Ectodermal cell (in vitro differentiated cells): ENCODE results near the gene PURA.

Experiments used
- H3K27ac ChIP-seq: 2 replicates; pipeline ENCODE4 v1.7.0; 2013; ENCODE audit warnings: mild to moderate bottlenecking, low read depth, low read length; ENCODE audit not compliant: insufficient read depth, poor library complexity, severe bottlenecking
- H3K27me3 ChIP-seq: 2 replicates; pipeline ENCODE4 v1.7.0; 2013; ENCODE audit warnings: mild to moderate bottlenecking, low read length; ENCODE audit not compliant: insufficient read depth, control insufficient read depth, poor library complexity, severe bottlenecking
- H3K36me3 ChIP-seq: one replicate; pipeline ENCODE4 v1.7.0; 2013; ENCODE audit warnings: low read length; ENCODE audit not compliant: control insufficient read depth, insufficient read depth
- H3K4me1 ChIP-seq: one replicate; pipeline ENCODE4 v1.7.0; 2013; ENCODE audit warnings: low read length; ENCODE audit not compliant: control insufficient read depth, insufficient read depth
- H3K4me3 ChIP-seq: 2 replicates; pipeline ENCODE4 v1.7.0; 2013; ENCODE audit warnings: low read depth, low read length, control low read depth; ENCODE audit not compliant: insufficient read depth
- H3K9me3 ChIP-seq: 2 replicates; pipeline ENCODE4 v1.7.0; 2013; ENCODE audit warnings: mild to moderate bottlenecking, low read length, moderate library complexity; ENCODE audit not compliant: control insufficient read depth
- WGBS, 2 experiments: methylation state at CpG; one replicate each; pipeline ENCODE4 v1.1.7; 2013; ENCODE audit warnings: missing lambda C conversion rate in 2 of 2; 5-methylcytosine and 5-hydroxymethylcytosine counted together

The PURA gene

DNA sequence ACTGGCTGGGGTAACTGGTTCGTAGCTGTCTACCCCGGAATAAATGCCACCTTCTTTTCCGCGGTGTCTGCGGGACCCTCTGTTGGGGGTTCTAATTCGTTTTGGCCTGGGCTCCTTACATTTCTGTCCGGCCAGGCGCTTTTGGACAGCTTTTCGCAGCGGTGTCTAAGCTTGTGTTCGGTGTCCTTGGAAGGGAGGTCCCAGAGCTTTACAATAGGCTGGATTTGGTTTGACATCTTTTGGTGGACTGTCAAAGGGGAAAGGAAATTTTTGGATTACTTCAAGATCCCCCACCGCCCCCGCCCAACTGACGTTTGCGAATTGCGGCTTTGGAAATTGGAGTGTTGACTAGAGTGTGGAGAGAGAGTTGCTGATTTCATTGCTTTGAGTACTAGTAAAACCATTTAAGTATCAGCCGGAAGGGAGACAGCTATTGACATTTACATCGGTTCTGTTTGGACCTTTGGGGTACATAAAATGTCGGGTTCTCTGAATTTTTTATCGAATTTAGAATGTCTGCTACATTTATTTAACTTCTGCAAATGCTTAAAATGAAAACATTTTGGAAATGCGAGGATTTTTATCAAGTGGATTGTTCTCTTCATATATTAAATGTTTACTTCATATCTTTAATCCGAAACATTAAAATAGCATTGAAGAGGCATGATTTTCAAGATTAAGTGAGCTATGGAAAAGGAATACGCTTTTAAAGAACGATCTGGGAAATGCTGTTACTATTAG is 4.7 kb upstream of the PURA start:
- 7% methylated on average over 22 to 23 of the region's 24 CpGs for WGBS, 2 experiments
- H3K4me3 ChIP-seq, result no peak overlapping the region
- H3K9me3 ChIP-seq, result no peaks in the 10 kb centered on the region
- no peaks in the 10 kb centered on the region for H3K36me3 ChIP-seq
- H3K27me3 ChIP-seq, result peaks cover 93% of the 10 kb centered on the region
- H3K4me1 ChIP-seq, result peaks cover 14% of the 10 kb centered on the region
- no peak overlapping the region for H3K27ac ChIP-seq

DNA sequence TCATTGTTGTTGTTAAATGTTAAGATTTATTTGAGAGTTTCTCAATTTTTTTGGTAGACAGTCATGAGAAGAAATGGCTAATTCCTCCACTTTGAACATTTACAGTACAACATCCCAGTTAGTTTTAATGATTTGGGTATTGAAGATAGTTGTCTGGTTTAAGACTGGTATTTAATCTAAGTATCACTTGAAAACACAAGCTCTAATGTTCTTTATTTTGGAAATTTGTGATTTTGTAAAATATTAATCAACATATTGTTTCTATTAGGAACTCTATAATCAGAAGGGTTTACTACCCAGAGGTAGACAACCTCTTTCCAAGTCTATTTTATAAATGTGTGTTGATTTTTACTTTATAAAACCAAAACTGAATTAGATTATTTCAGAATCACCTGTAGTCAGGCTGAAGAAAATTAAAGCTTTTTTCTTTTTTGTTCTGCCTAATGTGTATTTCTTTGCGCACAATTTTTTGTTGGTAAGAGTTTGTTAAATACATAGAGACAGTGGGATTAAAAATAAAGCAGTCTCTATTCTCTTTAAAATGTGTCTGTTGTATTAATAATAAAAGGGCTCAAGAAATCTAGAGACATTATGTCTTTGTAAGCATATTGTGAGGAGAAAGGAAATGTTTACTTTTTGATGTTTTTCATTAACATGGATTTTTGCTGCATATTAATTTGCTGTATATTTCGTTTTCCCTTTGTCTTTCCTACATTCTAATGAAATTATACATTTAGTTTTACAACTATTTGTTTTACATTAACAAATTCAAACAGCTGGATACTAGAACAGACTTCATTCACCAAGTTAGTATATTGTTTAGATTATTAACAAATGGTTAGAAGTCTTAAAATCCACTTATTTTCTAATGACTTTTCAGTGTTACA is 3.9 kb upstream of the PURA start:
- WGBS, 2 experiments, result 21% methylated on average over 1 of the region's 2 CpGs; no CpG with 5 or more reads in 1 of the 2 experiments
- Histone ChIP-seq H3K27ac (no peak overlapping the region), H3K27me3 (peaks cover 93% of the 10 kb centered on the region), H3K4me3 (no peak overlapping the region), H3K36me3 (no peaks in the 10 kb centered on the region), H3K9me3 (no peaks in the 10 kb centered on the region), H3K4me1 (peaks cover 14% of the 10 kb centered on the region)

DNA sequence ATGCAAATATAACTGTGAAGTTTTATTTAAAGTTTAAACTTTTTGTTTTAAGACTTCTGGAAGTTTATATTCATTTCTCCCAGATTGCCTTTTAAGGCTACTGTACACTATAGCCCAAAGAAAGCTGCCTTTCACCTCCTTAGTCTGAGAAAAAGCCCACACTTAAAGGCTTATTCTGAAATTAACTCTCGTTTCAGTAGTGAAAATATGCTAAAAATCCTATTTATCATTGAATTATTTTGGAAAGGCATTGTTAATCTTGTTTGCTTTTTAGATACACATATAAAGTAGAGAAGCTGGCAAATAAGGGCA is 3.3 kb upstream of the PURA start:
- Histone ChIP-seq H3K27ac (no peak overlapping the region), H3K9me3 (no peaks in the 10 kb centered on the region), H3K36me3 (no peaks in the 10 kb centered on the region), H3K27me3 (peaks cover 93% of the 10 kb centered on the region), H3K4me3 (no peak overlapping the region), H3K4me1 (peaks cover 14% of the 10 kb centered on the region)
- WGBS, 2 experiments, result 0% methylated on average over 1 of the region's 1 CpG; no CpG with 5 or more reads in 1 of the 2 experiments

DNA sequence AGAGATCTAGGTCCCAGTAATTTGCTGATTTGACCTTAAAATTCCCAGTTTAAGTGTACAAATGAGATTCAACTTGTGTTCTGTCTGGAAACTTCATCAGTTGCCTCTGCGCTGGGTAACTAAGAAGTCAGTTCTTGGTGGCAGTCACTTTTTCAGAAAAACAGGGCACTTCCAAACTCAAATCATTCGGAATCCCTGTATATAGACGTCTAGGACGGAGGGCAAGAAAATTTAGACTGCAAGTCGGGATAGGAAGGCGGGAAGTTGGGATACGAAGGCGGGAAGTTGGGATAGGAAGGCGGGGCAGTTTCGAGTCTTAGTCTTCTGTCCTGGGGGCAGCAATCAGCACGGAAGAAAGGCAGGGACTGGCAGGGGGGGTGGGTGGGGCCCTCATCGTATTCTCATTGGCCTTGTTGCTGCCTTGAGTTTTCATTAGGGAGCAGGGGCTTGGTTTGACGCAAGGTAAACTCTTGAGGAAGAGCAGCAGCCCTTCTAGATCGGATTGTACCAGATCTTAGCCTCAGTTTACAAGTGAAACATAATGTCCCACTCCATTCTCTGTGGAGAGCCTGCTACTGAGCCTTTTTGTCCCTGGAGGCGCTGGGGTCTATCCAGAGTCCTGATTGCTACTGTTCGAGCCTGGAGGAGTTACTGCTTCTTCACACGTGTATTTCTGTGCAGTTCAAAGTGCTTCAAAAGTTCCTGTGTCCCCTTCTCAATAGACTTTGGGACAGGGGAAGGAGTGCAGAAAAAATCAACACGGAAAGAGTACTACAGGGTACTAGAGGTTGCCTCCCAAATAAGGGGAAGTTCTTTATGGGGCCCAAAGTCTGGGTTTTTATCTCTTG is 2.7 kb upstream of the PURA start:
- no peak overlapping the region for H3K27ac ChIP-seq
- no peaks in the 10 kb centered on the region for H3K36me3 ChIP-seq
- no peak overlapping the region for H3K4me3 ChIP-seq
- 3 to 4% methylated on average over 18 of the region's 18 CpGs for WGBS, 2 experiments
- H3K27me3 ChIP-seq, result peaks cover 93% of the 10 kb centered on the region
- no peaks in the 10 kb centered on the region for H3K9me3 ChIP-seq
- H3K4me1 ChIP-seq, result peaks cover 14% of the 10 kb centered on the region

DNA sequence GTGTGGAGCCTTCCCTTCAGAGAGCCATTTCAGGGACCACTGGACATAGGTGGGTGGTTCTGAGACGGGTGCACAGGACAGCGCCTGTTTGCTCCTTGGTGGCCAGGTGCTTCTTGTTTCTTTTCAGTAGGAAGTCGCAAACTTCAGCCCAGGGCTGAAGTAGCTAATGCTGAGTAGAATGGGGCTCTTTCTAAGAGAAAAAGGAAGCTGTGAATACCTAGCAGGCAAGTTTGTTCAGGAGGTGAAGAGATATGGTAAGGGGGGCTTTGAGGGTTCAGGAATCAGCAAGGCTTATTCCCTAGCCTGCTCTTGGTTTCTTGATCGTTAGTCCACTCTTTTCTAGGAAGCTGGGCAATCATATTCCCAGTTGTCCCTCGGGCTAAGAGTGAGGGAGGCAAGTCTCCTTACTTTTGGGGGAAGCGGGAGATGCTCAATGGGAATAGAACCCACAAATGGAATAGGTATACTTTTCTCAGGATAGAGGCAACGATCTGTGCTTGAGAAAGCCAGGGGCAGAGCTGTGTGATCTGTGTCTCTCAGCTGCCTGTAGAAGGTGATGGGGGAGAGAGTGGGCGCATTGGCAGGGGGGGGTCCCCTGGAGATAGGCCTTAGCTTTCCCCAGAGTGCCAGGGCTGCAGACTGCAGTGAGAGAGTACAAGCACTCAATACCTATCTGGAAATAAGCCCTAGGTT is 1.9 kb upstream of the PURA start:
- H3K27me3 ChIP-seq, result peaks cover 93% of the 10 kb centered on the region
- WGBS, 2 experiments, result 24 to 30% methylated on average over 8 of the region's 8 CpGs
- peaks cover 14% of the 10 kb centered on the region for H3K4me1 ChIP-seq

DNA sequence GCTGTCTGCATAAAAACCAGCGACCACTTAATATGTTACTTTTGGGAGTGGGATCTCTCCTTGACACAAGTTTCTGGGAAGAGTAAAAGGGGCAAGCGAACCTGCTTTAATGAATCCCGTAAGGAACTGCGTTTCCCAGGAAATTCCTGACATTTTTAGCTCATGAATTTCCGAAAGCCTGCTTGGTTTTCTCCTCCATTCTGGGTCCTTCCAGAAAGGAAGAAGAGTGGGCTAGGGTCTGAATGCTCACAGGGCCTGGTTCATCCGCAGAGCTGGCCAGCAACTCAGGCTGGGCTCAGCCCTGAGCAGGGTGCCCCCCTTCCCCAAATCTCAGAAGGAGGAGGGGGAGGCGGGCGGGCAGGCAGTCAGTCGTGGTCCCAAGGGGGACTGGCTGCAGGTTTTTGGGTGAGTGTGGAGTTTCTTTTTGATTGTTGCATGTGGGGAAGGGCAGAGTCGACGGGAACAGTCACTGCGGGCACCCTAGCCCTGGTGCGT is 1.2 kb upstream of the PURA start:
- peaks cover 95% of the 10 kb centered on the region for H3K27me3 ChIP-seq
- no peak overlapping the region for H3K4me3 ChIP-seq
- H3K4me1 ChIP-seq, result peaks cover 14% of the 10 kb centered on the region
- no peak overlapping the region for H3K27ac ChIP-seq
- no peaks in the 10 kb centered on the region for H3K36me3 ChIP-seq
- 2 to 3% methylated on average over 13 of the region's 13 CpGs for WGBS, 2 experiments
- H3K9me3 ChIP-seq, result no peaks in the 10 kb centered on the region

More for the DNA sequence above, 1.9 kb upstream of the PURA start:
- H3K4me3 ChIP-seq, result no peak overlapping the region
- no peaks in the 10 kb centered on the region for H3K36me3 ChIP-seq
- H3K27ac ChIP-seq, result no peak overlapping the region
- H3K9me3 ChIP-seq, result no peaks in the 10 kb centered on the region

DNA sequence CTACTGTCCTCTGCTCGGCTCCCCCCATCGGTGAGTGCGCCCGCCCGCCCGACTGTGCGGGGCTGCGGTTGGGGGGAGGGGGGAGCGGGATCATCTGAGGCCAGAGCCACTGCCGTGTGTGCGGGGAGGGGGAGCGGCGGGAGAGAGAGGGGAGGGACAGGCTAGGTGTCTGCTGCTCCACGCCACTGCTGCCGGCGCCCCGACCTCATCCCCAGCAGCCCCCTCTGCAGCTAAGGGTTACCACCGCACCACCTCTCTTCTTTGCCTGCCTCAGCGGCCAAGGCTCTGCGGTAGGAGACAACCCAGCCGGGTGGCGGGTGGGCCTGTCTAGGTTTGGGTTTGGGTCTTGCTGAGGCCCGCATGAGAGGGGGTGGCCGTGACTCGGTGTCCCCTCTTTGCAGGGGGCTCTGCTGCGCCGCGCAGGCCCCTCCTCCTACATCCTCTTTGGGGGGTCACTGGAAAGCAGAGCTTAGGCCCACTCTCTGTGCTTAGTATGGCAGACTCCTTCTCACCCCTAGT is 670 bp upstream of the PURA start:
- H3K27me3 ChIP-seq, result peaks cover 97% of the 10 kb centered on the region
- peak overlapping the region; percentile 73 for H3K4me3 ChIP-seq
- peaks cover 14% of the 10 kb centered on the region for H3K4me1 ChIP-seq
- no peak overlapping the region for H3K27ac ChIP-seq
- H3K9me3 ChIP-seq, result no peaks in the 10 kb centered on the region
- 0 to 1% methylated on average over 28 of the region's 28 CpGs for WGBS, 2 experiments
- no peaks in the 10 kb centered on the region for H3K36me3 ChIP-seq

DNA sequence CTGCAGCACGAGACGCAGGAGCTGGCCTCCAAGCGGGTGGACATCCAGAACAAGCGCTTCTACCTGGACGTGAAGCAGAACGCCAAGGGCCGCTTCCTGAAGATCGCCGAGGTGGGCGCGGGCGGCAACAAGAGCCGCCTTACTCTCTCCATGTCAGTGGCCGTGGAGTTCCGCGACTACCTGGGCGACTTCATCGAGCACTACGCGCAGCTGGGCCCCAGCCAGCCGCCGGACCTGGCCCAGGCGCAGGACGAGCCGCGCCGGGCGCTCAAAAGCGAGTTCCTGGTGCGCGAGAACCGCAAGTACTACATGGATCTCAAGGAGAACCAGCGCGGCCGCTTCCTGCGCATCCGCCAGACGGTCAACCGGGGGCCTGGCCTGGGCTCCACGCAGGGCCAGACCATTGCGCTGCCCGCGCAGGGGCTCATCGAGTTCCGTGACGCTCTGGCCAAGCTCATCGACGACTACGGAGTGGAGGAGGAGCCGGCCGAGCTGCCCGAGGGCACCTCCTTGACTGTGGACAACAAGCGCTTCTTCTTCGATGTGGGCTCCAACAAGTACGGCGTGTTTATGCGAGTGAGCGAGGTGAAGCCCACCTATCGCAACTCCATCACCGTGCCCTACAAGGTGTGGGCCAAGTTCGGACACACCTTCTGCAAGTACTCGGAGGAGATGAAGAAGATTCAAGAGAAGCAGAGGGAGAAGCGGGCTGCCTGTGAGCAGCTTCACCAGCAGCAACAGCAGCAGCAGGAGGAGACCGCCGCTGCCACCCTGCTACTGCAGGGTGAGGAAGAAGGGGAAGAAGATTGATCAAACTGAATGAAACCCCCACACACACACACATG is 654 bp downstream of the PURA start:
- H3K27ac ChIP-seq, result no peak overlapping the region
- 1% methylated on average over 65 of the region's 65 CpGs for WGBS, 2 experiments
- peak overlapping the region; percentile 73 for H3K4me3 ChIP-seq
- H3K27me3 ChIP-seq, result peaks cover 83% of the 10 kb centered on the region
- no peaks in the 10 kb centered on the region for H3K9me3 ChIP-seq
- H3K36me3 ChIP-seq, result no peaks in the 10 kb centered on the region
- H3K4me1 ChIP-seq, result peaks cover 6% of the 10 kb centered on the region

DNA sequence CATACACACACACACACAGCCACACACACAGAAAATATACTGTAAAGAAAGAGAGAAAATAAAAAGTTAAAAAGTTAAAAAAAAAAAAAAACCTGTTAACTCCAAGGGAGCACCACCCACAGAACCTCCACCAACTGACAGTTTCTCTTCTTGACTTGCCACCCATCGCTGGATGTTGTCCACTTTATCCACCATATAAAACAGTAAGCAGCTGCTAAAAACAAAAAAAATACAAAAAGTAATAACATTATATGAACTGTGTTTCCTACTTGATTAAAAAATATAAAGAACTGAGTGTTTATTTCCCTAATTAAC is 1.2 kb downstream of the PURA start:
- H3K27ac ChIP-seq, result no peak overlapping the region
- peaks cover 78% of the 10 kb centered on the region for H3K27me3 ChIP-seq
- no peak overlapping the region for H3K4me3 ChIP-seq

More for the DNA sequence above, 1.2 kb downstream of the PURA start:
- no peaks in the 10 kb centered on the region for H3K9me3 ChIP-seq
- H3K36me3 ChIP-seq, result no peaks in the 10 kb centered on the region
- peaks cover 6% of the 10 kb centered on the region for H3K4me1 ChIP-seq
- 20 to 21% methylated on average over 1 of the region's 1 CpG for WGBS, 2 experiments
